ENCODE data around the gene ZNF217.
"Not testable (repeated sequence)": the region's sequence is repeated elsewhere in the genome, so short reads cannot be mapped to it uniquely, and the experiment has no call there.

ZNF217 gene

GRCh38 chr20:53586640-53587039 is 7.0 kb downstream of the ZNF217 start:
- in situ Hi-C loops (cut with HindIII; ENCODE audit: low sequenced_read_pairs), result loop anchor here (25.0 kb wide), 1 partner anchor 351 kb away; no protein-coding TSS in a partner anchor
- no peak overlapping the region for H3K4me3 ChIP-seq (ENCODE audit: low read depth, low read length)
- no peak for DNase-seq (ENCODE audit: low read depth)
- no peak for TF ChIP-seq CTCF (IDR thresholded peaks at IDR 0.05; ENCODE audit: low read depth, low read length, missing control alignments)

GRCh38 chr20:53585910-53586309 is 7.7 kb downstream of the ZNF217 start:
- not testable (repeated sequence) for DNase-seq (ENCODE audit: low read depth); H3K4me3 ChIP-seq (ENCODE audit: low read depth, low read length)
- in situ Hi-C loops (cut with HindIII; ENCODE audit: low sequenced_read_pairs), result loop anchor here (25.0 kb wide), 1 partner anchor 351 kb away; no protein-coding TSS in a partner anchor

GRCh38 chr20:53585004-53585569 is 8.6 kb downstream of the ZNF217 start:
- DNase-seq (ENCODE audit: low read depth); H3K4me3 ChIP-seq (ENCODE audit: low read depth, low read length): not testable (repeated sequence)
- in situ Hi-C loops (cut with HindIII; ENCODE audit: low sequenced_read_pairs), result loop anchor here (25.0 kb wide), 1 partner anchor 352 kb away; no protein-coding TSS in a partner anchor

GRCh38 chr20:53584550-53584913 is 9.1 kb downstream of the ZNF217 start:
- DNase-seq (ENCODE audit: low read depth); H3K4me3 ChIP-seq (ENCODE audit: low read depth, low read length): not testable (repeated sequence)
- in situ Hi-C loops (cut with HindIII; ENCODE audit: low sequenced_read_pairs), result loop anchor here (25.0 kb wide), 1 partner anchor 353 kb away; no protein-coding TSS in a partner anchor

- not testable (repeated sequence) for H3K4me3 ChIP-seq (ENCODE audit: low read depth, low read length); DNase-seq (ENCODE audit: low read depth)
- in situ Hi-C loops (cut with HindIII; ENCODE audit: low sequenced_read_pairs), result loop anchor here (25.0 kb wide), 1 partner anchor 353 kb away; no protein-coding TSS in a partner anchor
These were observed 9.7 kb downstream of the ZNF217 start for GRCh38 chr20:53583660-53584549.

GRCh38 chr20:53582574-53583351 is 10.9 kb downstream of the ZNF217 start:
- DNase-seq (ENCODE audit: low read depth), result peak; percentile 74
- TF ChIP-seq CTCF (IDR thresholded peaks at IDR 0.05; ENCODE audit: low read depth, low read length, missing control alignments), result no peak
- H3K4me3 ChIP-seq (ENCODE audit: low read depth, low read length), result no peak overlapping the region
- in situ Hi-C loops (cut with HindIII; ENCODE audit: low sequenced_read_pairs), result loop anchor here (25.0 kb wide), 1 partner anchor 355 kb away; no protein-coding TSS in a partner anchor

- no peak for TF ChIP-seq CTCF (IDR thresholded peaks at IDR 0.05; ENCODE audit: low read depth, low read length, missing control alignments)
- DNase-seq (ENCODE audit: low read depth), result no peak
- no peak overlapping the region for H3K4me3 ChIP-seq (ENCODE audit: low read depth, low read length)
- in situ Hi-C loops (cut with HindIII; ENCODE audit: low sequenced_read_pairs), result loop anchor here (25.0 kb wide), 1 partner anchor 355 kb away; no protein-coding TSS in a partner anchor
These were observed 11.4 kb downstream of the ZNF217 start for GRCh38 chr20:53582251-53582570.

- in situ Hi-C loops (cut with HindIII; ENCODE audit: low sequenced_read_pairs), result loop anchor here (25.0 kb wide), 1 partner anchor 356 kb away; no protein-coding TSS in a partner anchor
- H3K4me3 ChIP-seq (ENCODE audit: low read depth, low read length), result no peak overlapping the region
- DNase-seq (ENCODE audit: low read depth), result no peak
- TF ChIP-seq CTCF (IDR thresholded peaks at IDR 0.05; ENCODE audit: low read depth, low read length, missing control alignments), result no peak
These were observed 12.0 kb downstream of the ZNF217 start for GRCh38 chr20:53581444-53582250.
